ENCODE data around the gene DOCK11. TPM values are rescaled to one million over a fixed set of nuclear protein-coding genes. Genes with fewer than 3 reads are reported as not detected.

Gene DOCK11
- total and polyA plus RNA-seq, 2 of the 4 experiments (the other 2 are of a cell fraction), result 3.9 to 13.1 TPM

DNA sequence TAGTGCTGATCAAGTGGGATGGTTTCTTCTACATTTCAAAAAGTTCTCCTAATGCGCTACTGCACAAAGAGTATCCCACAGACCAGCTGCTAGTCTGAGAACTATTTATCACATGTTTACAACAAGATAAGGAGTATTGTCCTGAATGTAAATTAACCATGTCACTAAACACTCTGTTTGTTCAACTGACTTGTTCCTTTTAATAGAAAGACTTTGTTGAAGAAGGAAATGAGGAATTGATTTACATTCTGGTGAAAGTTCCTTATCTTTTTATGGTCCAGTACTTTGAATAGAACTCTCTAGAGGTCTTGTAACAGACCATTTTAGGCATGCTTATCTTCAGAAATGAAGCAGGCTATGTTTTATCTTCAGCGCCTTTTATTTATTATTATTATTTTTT, 164.5 kb downstream of the DOCK11 start:
- dilution Hi-C loops (cut with HindIII; ENCODE audit: low sequenced_read_pairs, unreplicated experiment), result no loop called here

More for the DNA sequence above, 164.5 kb downstream of the DOCK11 start:
- Histone ChIP-seq H2AK5ac (ENCODE audit: low read depth, low read length) (no peak overlapping the region), H2AFZ (replicated peaks; ENCODE audit: low read length, poor library complexity) (no peak overlapping the region), H3K9me1 (ENCODE audit: insufficient read depth, low read length) (no peaks in the 10 kb centered on the region), H3K9me3 (ENCODE audit: control insufficient read depth, insufficient read depth, low read length) (no peaks in the 10 kb centered on the region), H3K4ac (ENCODE audit: low read depth, low read length) (no peak overlapping the region), H4K5ac (ENCODE audit: low read depth, low read length) (no peak overlapping the region), H3K9ac (ENCODE audit: low read depth, low read length) (no peak overlapping the region), H2BK120ac (ENCODE audit: low read depth, low read length) (no peak overlapping the region), H4K8ac (ENCODE audit: low read depth in 2 of 2, low read length in 2 of 2) (no peak overlapping the region), H3K4me2 (ENCODE audit: low read depth, low read length) (no peak overlapping the region), H3K56ac (ENCODE audit: extremely low read depth, insufficient read depth, low read length) (no peak overlapping the region), H3K27ac (ENCODE audit: insufficient read depth, low read length) (no peak overlapping the region), H2BK15ac (ENCODE audit: low read depth, low read length) (no peak overlapping the region), H3K36me3 (ENCODE audit: control insufficient read depth, insufficient read depth, low read length) (no peaks in the 10 kb centered on the region), H3K14ac (replicated peaks; ENCODE audit: low read depth, low read length) (no peak overlapping the region), H3K4me1 (ENCODE audit: control insufficient read depth, insufficient read depth, low read length) (no peaks in the 10 kb centered on the region), H3K27me3 (ENCODE audit: control insufficient read depth, insufficient read depth, low read length) (no peaks in the 10 kb centered on the region), H2AK9ac (replicated peaks; ENCODE audit: low read depth, low read length, poor library complexity) (no peak overlapping the region), H2BK20ac (ENCODE audit: low read depth, low read length) (no peak overlapping the region), H3K23ac (ENCODE audit: low read depth, low read length) (no peak overlapping the region), H3K79me1 (ENCODE audit: low read depth in 1 of 2, low read length in 2 of 2) (no peaks in the 10 kb centered on the region), H3K4me3 (ENCODE audit: insufficient read depth, low read depth, low read length) (no peak overlapping the region), H4K91ac (ENCODE audit: insufficient read depth, low read depth, low read length) (no peak overlapping the region), H3K18ac (ENCODE audit: low read depth, low read length) (no peak overlapping the region), H2BK5ac (ENCODE audit: low read depth, low read length, poor library complexity, severe bottlenecking) (no peak overlapping the region), H4K20me1 (ENCODE audit: insufficient read depth, low read length) (no peaks in the 10 kb centered on the region)
- ATAC-seq (ENCODE audit: low read depth) (no peak), DNase-seq (no peak)
- in situ Hi-C loops (cut with MboI; ENCODE audit: low sequenced_read_pairs) (no loop called here), intact Hi-C loops (cut with micrococcal nuclease) (no loop called here)
- WGBS, 2 experiments (ENCODE audit: extremely low coverage in 2 of 2, insufficient read length in 1 of 2), result no CpG with 5 or more reads among the region's 2 CpGs
- ChIA-PET CTCF (no interaction called here), POLR2A (ENCODE audit: unreplicated experiment) (no interaction called here)
- no TSS peak for BruUV-seq (replicated peaks)
- TF ChIP-seq CHD1 (IDR thresholded peaks at IDR 0.05; ENCODE audit: low read depth, low read length) (no peak), CEBPB (IDR thresholded peaks at IDR 0.05; ENCODE audit: low read depth, low read length) (no peak), NFE2L2 (IDR thresholded peaks at IDR 0.05; ENCODE audit: low read depth, low read length) (no peak), RAD21 (IDR thresholded peaks at IDR 0.05; ENCODE audit: low read length) (no peak), MXI1 (IDR thresholded peaks at IDR 0.05; ENCODE audit: borderline replicate concordance, low read depth, low read length) (no peak), MAFK (IDR thresholded peaks at IDR 0.05; ENCODE audit: low read depth, low read length) (no peak), SMC3 (IDR thresholded peaks at IDR 0.05; ENCODE audit: low read depth, low read length) (no peak), RCOR1 (IDR thresholded peaks at IDR 0.05; ENCODE audit: insufficient replicate concordance, low read length) (no peak), POLR2A (IDR thresholded peaks at IDR 0.05; ENCODE audit: low read depth, low read length) (no peak), RFX5 (IDR thresholded peaks at IDR 0.05; ENCODE audit: low read depth, low read length) (no peak), FOS (IDR thresholded peaks at IDR 0.05; ENCODE audit: low read depth, low read length) (no peak), BHLHE40 (IDR thresholded peaks at IDR 0.05; ENCODE audit: low read depth, low read length) (no peak), MAZ (IDR thresholded peaks at IDR 0.05; ENCODE audit: borderline replicate concordance, low read depth, low read length) (no peak)
- TF ChIP-seq, protein P1, sequence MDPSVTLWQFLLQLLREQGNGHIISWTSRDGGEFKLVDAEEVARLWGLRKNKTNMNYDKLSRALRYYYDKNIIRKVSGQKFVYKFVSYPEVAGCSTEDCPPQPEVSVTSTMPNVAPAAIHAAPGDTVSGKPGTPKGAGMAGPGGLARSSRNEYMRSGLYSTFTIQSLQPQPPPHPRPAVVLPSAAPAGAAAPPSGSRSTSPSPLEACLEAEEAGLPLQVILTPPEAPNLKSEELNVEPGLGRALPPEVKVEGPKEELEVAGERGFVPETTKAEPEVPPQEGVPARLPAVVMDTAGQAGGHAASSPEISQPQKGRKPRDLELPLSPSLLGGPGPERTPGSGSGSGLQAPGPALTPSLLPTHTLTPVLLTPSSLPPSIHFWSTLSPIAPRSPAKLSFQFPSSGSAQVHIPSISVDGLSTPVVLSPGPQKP (IDR thresholded peaks at IDR 0.05; ENCODE audit: borderline replicate concordance, low read depth, low read length), result no peak
- TF ChIP-seq, protein P2, sequence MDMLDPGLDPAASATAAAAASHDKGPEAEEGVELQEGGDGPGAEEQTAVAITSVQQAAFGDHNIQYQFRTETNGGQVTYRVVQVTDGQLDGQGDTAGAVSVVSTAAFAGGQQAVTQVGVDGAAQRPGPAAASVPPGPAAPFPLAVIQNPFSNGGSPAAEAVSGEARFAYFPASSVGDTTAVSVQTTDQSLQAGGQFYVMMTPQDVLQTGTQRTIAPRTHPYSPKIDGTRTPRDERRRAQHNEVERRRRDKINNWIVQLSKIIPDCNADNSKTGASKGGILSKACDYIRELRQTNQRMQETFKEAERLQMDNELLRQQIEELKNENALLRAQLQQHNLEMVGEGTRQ (IDR thresholded peaks at IDR 0.05; ENCODE audit: low read depth, low read length), result no peak
- TF ChIP-seq, protein P3, sequence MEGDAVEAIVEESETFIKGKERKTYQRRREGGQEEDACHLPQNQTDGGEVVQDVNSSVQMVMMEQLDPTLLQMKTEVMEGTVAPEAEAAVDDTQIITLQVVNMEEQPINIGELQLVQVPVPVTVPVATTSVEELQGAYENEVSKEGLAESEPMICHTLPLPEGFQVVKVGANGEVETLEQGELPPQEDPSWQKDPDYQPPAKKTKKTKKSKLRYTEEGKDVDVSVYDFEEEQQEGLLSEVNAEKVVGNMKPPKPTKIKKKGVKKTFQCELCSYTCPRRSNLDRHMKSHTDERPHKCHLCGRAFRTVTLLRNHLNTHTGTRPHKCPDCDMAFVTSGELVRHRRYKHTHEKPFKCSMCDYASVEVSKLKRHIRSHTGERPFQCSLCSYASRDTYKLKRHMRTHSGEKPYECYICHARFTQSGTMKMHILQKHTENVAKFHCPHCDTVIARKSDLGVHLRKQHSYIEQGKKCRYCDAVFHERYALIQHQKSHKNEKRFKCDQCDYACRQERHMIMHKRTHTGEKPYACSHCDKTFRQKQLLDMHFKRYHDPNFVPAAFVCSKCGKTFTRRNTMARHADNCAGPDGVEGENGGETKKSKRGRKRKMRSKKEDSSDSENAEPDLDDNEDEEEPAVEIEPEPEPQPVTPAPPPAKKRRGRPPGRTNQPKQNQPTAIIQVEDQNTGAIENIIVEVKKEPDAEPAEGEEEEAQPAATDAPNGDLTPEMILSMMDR (conservative IDR thresholded peaks at IDR 0.05; ENCODE audit: low read depth, low read length), result no peak
